Astrocyte (in vitro differentiated cells and primary cell): Measurements from ENCODE around the gene XYLT1.

ENCODE experiments used
- CTCF ChIP-seq: IDR thresholded peaks from 2 replicates; pipeline ENCODE4 v1.5.1; 2011; ENCODE audit warnings: low read depth, mild to moderate bottlenecking, inconsistent platforms, low read length, moderate library complexity; ENCODE audit not compliant: insufficient read depth
- EZH2 ChIP-seq: IDR thresholded peaks from 2 replicates; pipeline ENCODE4 v1.6.1; 2012; ENCODE audit warnings: mild to moderate bottlenecking, low read length, inconsistent platforms; ENCODE audit not compliant: insufficient read depth

- TF ChIP-seq CTCF (no peak), EZH2 (no peak)
Observed at GRCh38 chr16:17233318-17234002, 237.3 kb downstream of the XYLT1 start.
